Dedifferentiated amniotic fluid mesenchymal stem cell (primary cell): ENCODE measurements around the gene APOL3.
A peak's percentile ranks its signal among the peaks of the same experiment; 100 is the strongest.
"Not testable (repeated sequence)": the region's sequence is repeated elsewhere in the genome, so short reads cannot be mapped to it uniquely, and the experiment has no call there.

ENCODE experiments used
- DNase-seq: peaks from one replicate; pipeline ENCODE4 v3.0.0-alpha.2; 2016; ENCODE audit errors: extremely low spot score

Gene APOL3

DNA sequence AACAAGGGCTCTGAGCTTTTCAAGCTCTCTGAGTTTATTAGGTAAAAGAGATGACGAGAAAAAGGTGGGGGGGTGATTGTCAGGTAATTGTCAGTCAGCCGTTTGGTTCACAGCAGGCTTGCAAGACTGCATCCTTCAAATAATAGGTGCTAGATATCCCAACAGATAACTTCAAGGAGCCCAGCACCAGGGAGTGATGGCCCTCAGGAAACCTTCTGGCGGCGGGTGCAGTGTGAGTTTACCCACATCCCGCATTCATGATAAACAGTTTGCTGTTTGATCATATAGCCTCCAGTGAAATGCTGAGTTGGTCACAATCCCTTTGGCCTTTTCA, 1.2 kb upstream of the APOL3 start:
- not testable (repeated sequence) for DNase-seq

- DNase-seq = peak; percentile 70
These were observed 3.8 kb downstream of the APOL3 start for GRCh38 chr22:36156515-36157419.

DNA sequence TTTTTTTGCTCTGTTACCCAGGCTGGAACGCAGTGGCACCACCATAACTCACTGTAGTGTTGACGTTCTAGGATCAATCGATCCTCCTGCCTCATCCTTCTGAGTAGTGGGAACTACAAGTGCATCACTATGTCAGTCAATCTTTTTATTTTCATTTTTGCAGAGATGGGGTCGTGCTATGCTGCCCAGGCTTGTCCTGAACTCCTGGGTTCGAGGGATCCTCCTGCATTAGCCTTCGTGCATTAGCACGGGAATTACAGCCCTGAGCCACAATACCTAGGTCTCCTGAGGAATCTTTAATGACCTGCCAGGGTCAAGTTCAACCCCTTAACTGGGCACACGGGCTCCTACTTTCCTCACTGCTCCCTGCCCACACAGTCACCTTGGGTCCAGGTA, 4.4 kb downstream of the APOL3 start:
- DNase-seq = no peak

GRCh38 chr22:36155702-36156101, 4.9 kb downstream of the APOL3 start:
- DNase-seq = no peak

DNA sequence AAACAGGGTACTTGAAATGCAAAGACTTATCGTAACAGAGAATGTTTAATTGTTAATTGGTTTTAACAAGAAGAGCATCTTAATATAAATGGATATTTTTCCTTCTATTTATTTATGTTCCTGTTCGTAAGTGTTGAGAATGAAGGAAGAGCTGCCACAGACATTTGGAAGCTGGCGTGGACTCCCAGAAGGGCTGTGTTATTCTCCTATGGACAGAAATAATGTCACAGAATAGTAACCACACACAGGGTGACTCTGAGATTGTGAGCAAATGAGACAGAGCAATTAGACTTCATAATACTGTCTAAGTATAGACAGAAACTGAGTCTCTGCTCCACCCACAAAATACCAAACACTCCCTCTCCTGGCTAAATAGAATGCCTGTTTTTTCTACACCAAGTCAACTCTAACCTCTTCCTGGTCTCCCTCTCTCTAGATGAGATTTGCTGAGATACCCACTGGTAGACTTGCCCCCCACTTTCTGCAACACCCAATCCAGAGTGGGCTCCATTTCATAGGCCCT, 6.1 kb downstream of the APOL3 start:
- no peak for DNase-seq

GRCh38 chr22:36153501-36154422, 6.8 kb downstream of the APOL3 start:
- no peak for DNase-seq

GRCh38 chr22:36152821-36153220, 7.7 kb downstream of the APOL3 start:
- not testable (repeated sequence) for DNase-seq

- DNase-seq = no peak
These were observed 8.5 kb downstream of the APOL3 start for GRCh38 chr22:36152088-36152487.

GRCh38 chr22:36151006-36151595, 9.5 kb downstream of the APOL3 start:
- DNase-seq = peak; percentile 17

DNA sequence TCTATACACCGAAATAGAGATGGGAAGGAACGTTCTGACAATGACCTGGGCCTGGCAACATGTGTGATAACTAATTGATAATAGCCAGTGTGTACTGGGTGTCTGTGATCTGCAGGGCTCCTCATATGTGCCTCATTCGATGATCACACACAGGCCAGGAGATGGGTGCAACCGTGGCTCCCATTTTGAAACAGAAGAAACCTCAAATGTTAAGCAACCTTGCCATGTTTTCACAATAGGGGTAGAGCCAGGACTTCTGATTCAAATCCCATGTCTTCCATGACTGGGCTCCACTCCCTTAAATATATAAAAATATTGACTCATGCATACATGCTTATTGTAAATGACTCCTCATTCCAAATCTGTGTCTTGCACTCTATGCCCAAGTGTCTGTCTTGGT, 11.1 kb downstream of the APOL3 start:
- DNase-seq = no peak

GRCh38 chr22:36148411-36148810, 12.1 kb downstream of the APOL3 start:
- no peak for DNase-seq

- DNase-seq = no peak
These were observed 13.3 kb downstream of the APOL3 start for GRCh38 chr22:36147196-36147791.

DNA sequence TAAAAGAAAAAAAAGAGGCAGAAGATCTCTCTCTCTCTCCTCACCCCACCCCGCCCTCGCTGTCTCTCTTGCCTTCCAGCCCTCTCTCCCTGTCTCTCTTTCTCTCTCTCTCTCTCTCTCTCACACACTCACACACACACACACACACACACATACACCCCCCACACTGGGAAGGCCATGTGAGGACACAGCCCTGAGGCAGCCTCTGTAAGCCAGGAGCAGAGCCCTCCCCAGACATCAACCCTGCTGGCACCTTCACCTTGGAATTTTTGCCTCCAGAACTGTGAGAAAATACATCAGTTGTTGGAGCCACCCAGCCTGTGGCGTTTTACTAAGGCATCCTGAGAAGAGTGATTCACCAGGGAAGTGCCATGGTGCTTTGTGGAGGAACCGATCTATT, 14.7 kb downstream of the APOL3 start:
- DNase-seq = no peak

GRCh38 chr22:36144886-36145541, 15.5 kb downstream of the APOL3 start:
- DNase-seq = peak; percentile 75

GRCh38 chr22:36143956-36144355, 16.6 kb downstream of the APOL3 start:
- no peak for DNase-seq

GRCh38 chr22:36143066-36143815, 17.3 kb downstream of the APOL3 start:
- no peak for DNase-seq

DNA sequence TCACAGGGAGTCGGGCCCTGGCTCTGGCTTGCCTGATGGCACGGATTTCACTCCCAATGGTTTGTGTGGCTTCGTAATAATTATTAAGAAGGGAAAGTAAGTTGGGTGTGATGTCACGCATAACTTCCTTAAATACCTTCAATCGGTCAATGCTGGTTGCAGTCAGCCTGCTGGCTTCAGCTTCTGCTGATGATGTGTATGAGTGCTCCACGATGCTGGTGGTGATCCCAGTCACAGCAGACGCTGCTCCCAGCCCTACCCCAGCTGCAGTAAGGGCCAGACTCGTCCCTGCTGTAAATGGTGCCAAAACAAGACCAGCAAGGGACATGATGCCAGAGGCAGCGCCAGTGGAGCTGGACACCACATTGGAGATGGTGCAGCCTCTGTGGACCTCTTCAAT, 19.1 kb downstream of the APOL3 start:
- DNase-seq = no peak

GRCh38 chr22:36138709-36139108, 21.8 kb downstream of the APOL3 start:
- not testable (repeated sequence) for DNase-seq

DNA sequence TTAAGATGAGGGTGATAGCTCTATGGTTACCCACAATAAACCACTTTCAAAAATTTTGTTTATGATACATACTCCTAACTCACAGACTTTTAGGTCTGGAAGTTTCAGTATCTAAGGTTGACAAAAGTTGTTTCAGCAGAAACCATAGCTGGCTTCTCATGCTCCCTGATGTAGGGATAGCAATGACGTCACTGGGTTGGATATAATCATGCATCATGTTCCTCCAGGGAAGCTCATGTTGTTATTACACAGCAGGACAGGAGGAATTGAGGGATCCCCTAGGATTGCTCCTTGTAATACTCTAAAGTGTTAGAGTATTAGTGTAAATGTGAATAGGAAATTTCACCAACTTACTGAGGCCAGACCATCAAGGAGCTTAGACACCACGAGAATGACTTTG, 23.6 kb downstream of the APOL3 start:
- DNase-seq = no peak

DNA sequence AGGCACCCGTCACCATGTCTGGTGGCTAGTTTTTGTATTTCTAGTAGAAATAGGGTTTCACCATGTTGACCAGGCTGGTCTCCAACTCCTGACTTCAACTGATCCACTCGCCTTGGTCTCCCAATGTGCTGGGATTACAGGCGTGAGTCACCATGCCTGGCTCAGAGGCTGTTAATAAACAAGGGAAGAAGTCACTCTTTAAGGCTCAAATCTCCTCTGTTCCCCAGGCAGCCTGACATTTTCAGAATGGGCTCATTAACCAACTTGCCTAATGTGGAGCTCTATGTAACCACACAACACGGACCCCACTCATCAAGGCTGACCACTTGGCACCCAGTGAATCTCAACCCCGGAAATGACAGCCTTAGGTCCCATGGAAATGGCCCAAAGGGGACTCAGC, 24.1 kb downstream of the APOL3 start:
- DNase-seq = peak; percentile 40
